PC-9 (cell line): ENCODE results near the gene CTNS. TPM values are rescaled to one million over a fixed set of nuclear protein-coding genes. Genes with fewer than 3 reads are reported as not detected.

ENCODE experiments used
- Bru-seq: library from RNA; stranded (reverse); fragments of 400-500 nt; gene quantifications from one replicate; lab custom pipeline; 2021; lab: Mats Ljungman, UMichigan
- BruChase-seq, 2 experiments: library from RNA; stranded (reverse); fragments of 400-500 nt; gene quantifications; one replicate each; lab custom pipeline; 2021; lab: Mats Ljungman, UMichigan
- BruUV-seq: library from RNA; stranded (reverse); fragments of 400-500 nt; replicated peaks from 2 replicates; lab custom pipeline; 2021; lab: Mats Ljungman, UMichigan
- CTCF ChIA-PET: fragments of 300-600 bp; sonication (Branson Sonifier 250); formaldehyde crosslinking; loops from one replicate; lab custom pipeline; 2022; ENCODE audit warnings: antibody characterized with exemption; lab: Charles Lee
- POLR2A ChIA-PET: fragments of 300-600 bp; sonication (Branson Sonifier 250); formaldehyde crosslinking; loops from one replicate; lab custom pipeline; 2022; ENCODE audit warnings: antibody characterized with exemption; ENCODE audit not compliant: unreplicated experiment; lab: Charles Lee
- DNase-seq, 2 experiments: peaks; one replicate each; pipeline versions ENCODE4 v3.0.0 to v3.0.0-alpha.2; 2015 to 2022; ENCODE audit warnings: mixed read lengths in 1 of 2
- H2AFZ ChIP-seq: fragments of 200-600 bp; sonication (generic); 2 replicates; pipeline ENCODE4 v1.8.1; 2017; ENCODE audit warnings: antibody characterized with exemption
- H3F3A ChIP-seq: fragments of 200-600 bp; sonication (generic); 2 replicates; pipeline ENCODE4 v1.8.1; 2017; ENCODE audit warnings: antibody characterized with exemption, mild to moderate bottlenecking, low read depth; ENCODE audit not compliant: insufficient read depth
- H3K27ac ChIP-seq: fragments of 200-600 bp; sonication (generic); 2 replicates; pipeline ENCODE4 v1.6.1; 2016; ENCODE audit warnings: mixed run types
- H3K27me3 ChIP-seq: fragments of 200-600 bp; sonication (generic); 2 replicates; pipeline ENCODE4 v1.6.1; 2016; ENCODE audit warnings: low read depth, mixed run types; ENCODE audit not compliant: insufficient read depth
- H3K36me3 ChIP-seq: fragments of 200-600 bp; sonication (generic); 2 replicates; pipeline ENCODE4 v1.6.1; 2016; ENCODE audit warnings: low read depth, mixed run types
- H3K4me1 ChIP-seq: fragments of 200-600 bp; sonication (generic); replicated peaks from 2 replicates; pipeline ENCODE4 v1.6.1; 2016; ENCODE audit warnings: mixed run types; ENCODE audit not compliant: insufficient read depth
- H3K4me2 ChIP-seq: fragments of 200-600 bp; sonication (generic); 2 replicates; pipeline ENCODE4 v1.6.1; 2017; ENCODE audit warnings: mixed run types
- H3K4me3 ChIP-seq: fragments of 200-600 bp; sonication (generic); 2 replicates; pipeline ENCODE4 v1.6.1; 2016; ENCODE audit warnings: mixed run types
- H3K79me2 ChIP-seq: fragments of 200-600 bp; sonication (generic); 2 replicates; pipeline ENCODE4 v1.6.1; 2017; ENCODE audit warnings: low read depth, mixed run types
- H3K9me2 ChIP-seq: fragments of 200-600 bp; sonication (generic); 2 replicates; pipeline ENCODE4 v1.8.1; 2017; ENCODE audit warnings: mild to moderate bottlenecking; ENCODE audit not compliant: insufficient read depth
- H3K9me3 ChIP-seq: fragments of 200-600 bp; sonication (generic); 2 replicates; pipeline ENCODE4 v1.8.1; 2016; ENCODE audit warnings: low read depth; ENCODE audit not compliant: insufficient read depth
- H4K20me1 ChIP-seq: fragments of 200-600 bp; sonication (generic); 2 replicates; pipeline ENCODE4 v1.8.1; 2017; ENCODE audit not compliant: insufficient read depth
- EZH2 ChIP-seq: fragments of 200-600 bp; sonication (generic); IDR thresholded peaks from 2 replicates; pipeline ENCODE4 v1.8.0; 2017; ENCODE audit warnings: antibody characterized with exemption, low read depth
- intact Hi-C: fragments of 100-400 bp; cut with micrococcal nuclease; formaldehyde crosslinking; loops from one replicate; pipeline ENCODE4 v1.10.0; 2022; ENCODE audit not compliant: unreplicated experiment
- long read RNA-seq: library from polyadenylated mRNA; stranded (forward); transcript quantifications from one replicate; pipeline ENCODE4 v2.0.0, GENCODE V29; 2022
- total RNA-seq: library from RNA; stranded (reverse); gene quantifications from 2 replicates; pipeline ENCODE4 v1.2.3, GENCODE V29; 2021
- TF ChIP-seq, protein P1 (sequence below): fragments of 200-600 bp; sonication (generic); conservative IDR thresholded peaks from 2 replicates; pipeline ENCODE4 v1.6.1; 2017; ENCODE audit warnings: mixed run types, antibody characterized with exemption, mild to moderate bottlenecking, moderate library complexity

CTNS gene
- total RNA-seq: 12.5 and 20.0 TPM in 2 replicates
- Bru-seq, nascent RNA: percentile 51 among the genes with signal in this experiment
- BruChase-seq, experiment 1, labeled RNA remaining after a 2-hour chase: percentile 54 among the genes with signal in this experiment
- BruChase-seq, experiment 2, labeled RNA remaining after a 6-hour chase: percentile 61 among the genes with signal in this experiment
- long read RNA-seq, transcript CTNS-201 (12 exons, 2,866 nt): major isoform, 9 of 32 reads
- long read RNA-seq, partial matches to known transcripts: 4 of 32 reads
- long read RNA-seq, other reads (novel, unspliced or antisense): 19 of 32 reads

GRCh38 chr17:3636154-3636907 is at the start of gene CTNS, which contains the start of gene SHPK:
Gene CTNS, plus strand, starts transcription at chr17:3636760. Its CDS starts 3,447 bp downstream, at chr17:3640207.
Gene SHPK, minus strand, starts transcription at chr17:3636250. Its CDS starts 31 bp downstream, at chr17:3636219.
- Histone ChIP-seq H3K9me2 (no peaks in the 10 kb centered on the region), H3K9me3 (no peaks in the 10 kb centered on the region), H3K4me3 (peak within 1 kb of the TSS; percentile 67), H3K79me2 (peaks cover 34% of the 10 kb centered on the region), H3K27ac (peak within 1 kb of the TSS; percentile 64), H3K4me1 (peaks cover 15% of the 10 kb centered on the region; the same call in 1 of the 2 replicates), H2AFZ (peak within 1 kb of the TSS; percentile 87), H3K4me2 (peak within 1 kb of the TSS; percentile 97), H3F3A (peaks cover 22% of the 10 kb centered on the region), H3K27me3 (no peaks in the 10 kb centered on the region), H3K36me3 (no peaks in the 10 kb centered on the region), H4K20me1 (peaks cover 3% of the 10 kb centered on the region; the same call in 1 of the 2 replicates)
- DNase-seq: peak; percentile 93 to 99
- intact Hi-C loops: loop anchor here (1.0 to 5.0 kb wide), 3 partner anchors 32 to 924 kb away; partner anchors contain the start of genes CLUH, EMC6 and TAX1BP3
- no TSS peak for BruUV-seq
- ChIA-PET CTCF (interaction anchor here (0.6 kb wide), 1 partner anchor 616 kb away, joined by 4 read pairs; no protein-coding TSS in a partner anchor), POLR2A (interaction anchor here (0.5 to 1.6 kb wide), 10 partner anchors 31 to 757 kb away, joined by 4 to 26 read pairs (median 6); partner anchors contain the start of genes EMC6, NCBP3 and TAX1BP3)
- TF ChIP-seq EZH2: no peak
- TF ChIP-seq, protein P1, sequence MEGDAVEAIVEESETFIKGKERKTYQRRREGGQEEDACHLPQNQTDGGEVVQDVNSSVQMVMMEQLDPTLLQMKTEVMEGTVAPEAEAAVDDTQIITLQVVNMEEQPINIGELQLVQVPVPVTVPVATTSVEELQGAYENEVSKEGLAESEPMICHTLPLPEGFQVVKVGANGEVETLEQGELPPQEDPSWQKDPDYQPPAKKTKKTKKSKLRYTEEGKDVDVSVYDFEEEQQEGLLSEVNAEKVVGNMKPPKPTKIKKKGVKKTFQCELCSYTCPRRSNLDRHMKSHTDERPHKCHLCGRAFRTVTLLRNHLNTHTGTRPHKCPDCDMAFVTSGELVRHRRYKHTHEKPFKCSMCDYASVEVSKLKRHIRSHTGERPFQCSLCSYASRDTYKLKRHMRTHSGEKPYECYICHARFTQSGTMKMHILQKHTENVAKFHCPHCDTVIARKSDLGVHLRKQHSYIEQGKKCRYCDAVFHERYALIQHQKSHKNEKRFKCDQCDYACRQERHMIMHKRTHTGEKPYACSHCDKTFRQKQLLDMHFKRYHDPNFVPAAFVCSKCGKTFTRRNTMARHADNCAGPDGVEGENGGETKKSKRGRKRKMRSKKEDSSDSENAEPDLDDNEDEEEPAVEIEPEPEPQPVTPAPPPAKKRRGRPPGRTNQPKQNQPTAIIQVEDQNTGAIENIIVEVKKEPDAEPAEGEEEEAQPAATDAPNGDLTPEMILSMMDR: no peak

- Histone ChIP-seq H3K27ac (no peak overlapping the region), H3K27me3 (no peaks in the 10 kb centered on the region), H3K4me2 (no peak overlapping the region), H4K20me1 (no peaks in the 10 kb centered on the region), H3K36me3 (peaks cover 4% of the 10 kb centered on the region; the same call in 1 of the 2 replicates), H3K4me3 (no peak overlapping the region), H3K9me3 (no peaks in the 10 kb centered on the region), H3F3A (no peaks in the 10 kb centered on the region), H3K9me2 (no peaks in the 10 kb centered on the region), H3K79me2 (no peaks in the 10 kb centered on the region), H3K4me1 (no peaks in the 10 kb centered on the region), H2AFZ (no peak overlapping the region)
- DNase-seq: no peak
- ChIA-PET POLR2A (no interaction called here), CTCF (no interaction called here)
- BruUV-seq: no TSS peak
- intact Hi-C loops: no loop called here
- TF ChIP-seq EZH2: no peak
Observed at GRCh38 chr17:3589784-3590183, 46.8 kb upstream of the CTNS start.

GRCh38 chr17:3590231-3590630 is 46.3 kb upstream of the CTNS start:
- no peak overlapping the region for H3K4me2 ChIP-seq
- no peaks in the 10 kb centered on the region for H3F3A ChIP-seq
- DNase-seq: no peak
- H3K27ac ChIP-seq: no peak overlapping the region
- intact Hi-C loops: no loop called here
- no TSS peak for BruUV-seq
- CTCF ChIA-PET: no interaction called here
- TF ChIP-seq EZH2: no peak
- TF ChIP-seq, protein P1: no peak
- no peaks in the 10 kb centered on the region for H3K9me2 ChIP-seq
- no peak overlapping the region for H3K4me3 ChIP-seq
- H3K36me3 ChIP-seq: peaks cover 4% of the 10 kb centered on the region; the same call in 1 of the 2 replicates
- H3K4me1 ChIP-seq: no peaks in the 10 kb centered on the region
- no peaks in the 10 kb centered on the region for H4K20me1 ChIP-seq
- H2AFZ ChIP-seq: no peak overlapping the region
- POLR2A ChIA-PET: no interaction called here
- no peaks in the 10 kb centered on the region for H3K79me2 ChIP-seq
- no peaks in the 10 kb centered on the region for H3K9me3 ChIP-seq
- H3K27me3 ChIP-seq: no peaks in the 10 kb centered on the region
